Measurements from ENCODE around the gene CHKB. TPM values are rescaled to one million over a fixed set of nuclear protein-coding genes. Genes with fewer than 3 reads are reported as not detected.

The CHKB gene
- total and polyA plus RNA-seq, 10 of the 15 experiments (the other 5 are each of a cell fraction or from before 2014, with no cell fraction given), result 10.0 to 93.9 (median 57.0) TPM

GRCh38 chr22:50601669-50602337, 19.2 kb upstream of the CHKB start:
- BruUV-seq (replicated peaks), result no TSS peak
- H4K20me1 ChIP-seq (ENCODE audit: control insufficient read depth, insufficient read depth), result no peaks in the 10 kb centered on the region
- in situ Hi-C loops (cut with MboI), result no loop called here
- no peak overlapping the region for H3K27ac ChIP-seq (ENCODE audit: control insufficient read depth, insufficient read depth)
- no peaks in the 10 kb centered on the region for H3K4me1 ChIP-seq (ENCODE audit: control insufficient read depth, insufficient read depth, low read length)
- ChIA-PET SMC1A (ENCODE audit: uncharacterized antibody, unreplicated experiment) (no interaction called here), CTCF (no interaction called here), RAD21 (ENCODE audit: unreplicated experiment) (interaction anchor here (1.0 kb wide), 1 partner anchor 20 kb away, joined by 3 read pairs; no protein-coding TSS in a partner anchor), POLR2A (interaction anchor here (0.6 kb wide), 1 partner anchor 67 kb away, joined by 7 read pairs; no protein-coding TSS in a partner anchor)
- intact Hi-C loops (cut with micrococcal nuclease; ENCODE audit: unreplicated experiment), result no loop called here
- no peaks in the 10 kb centered on the region for H3K36me3 ChIP-seq (ENCODE audit: control insufficient read depth in 2 of 2, insufficient read depth in 2 of 2, low read length in 1 of 2)
- H3K79me2 ChIP-seq (ENCODE audit: control insufficient read depth, insufficient read depth, low read length), result no peaks in the 10 kb centered on the region
- no peak for FAIRE-seq
- 37% methylated on average over 12 of the region's 12 CpGs for WGBS (ENCODE audit: insufficient coverage, insufficient replicate concordance, low lambda C conversion rate, missing lambda C conversion rate)
- H3K4me3 ChIP-seq, result no peak overlapping the region
- H3K9ac ChIP-seq (ENCODE audit: control insufficient read depth, insufficient read depth, low read length), result no peak overlapping the region
- no peaks in the 10 kb centered on the region for H3K9me3 ChIP-seq (replicated peaks; ENCODE audit: control insufficient read depth, insufficient read depth, low read length)
- H3K27me3 ChIP-seq (replicated peaks in 1 of 2; ENCODE audit: control insufficient read depth in 2 of 2, insufficient read depth in 2 of 2, low read length in 1 of 2), result peaks cover 5 to 6% of the 10 kb centered on the region in 2 experiments; a peak in 3 of 4 replicates
- TF ChIP-seq SUZ12 (IDR thresholded peaks at IDR 0.05; ENCODE audit: unreplicated experiment) (no peak), PAX8 (IDR thresholded peaks at IDR 0.05) (no peak), ATF2 (IDR thresholded peaks at IDR 0.05; ENCODE audit: low read length) (no peak), REST (IDR thresholded peaks at IDR 0.05; ENCODE audit: low read depth, low read length) (no peak), HDGF (IDR thresholded peaks at IDR 0.05) (no peak), NKRF (conservative IDR thresholded peaks at IDR 0.05) (no peak), BACH1 (IDR thresholded peaks at IDR 0.05; ENCODE audit: borderline replicate concordance) (no peak), SP1 (IDR thresholded peaks at IDR 0.05; ENCODE audit: low read depth, low read length) (no peak), BCLAF1 (IDR thresholded peaks at IDR 0.05) (no peak), ETV6 (conservative IDR thresholded peaks at IDR 0.05 in 1 of 2, IDR thresholded peaks at IDR 0.05 in 1 of 2; ENCODE audit: borderline replicate concordance in 1 of 2, low read depth in 1 of 2) (no peak), JUNB (IDR thresholded peaks at IDR 0.05) (no peak)
- no peak overlapping the region for H3K4me2 ChIP-seq (ENCODE audit: control insufficient read depth, insufficient read depth)
- H2AFZ ChIP-seq (ENCODE audit: control insufficient read depth, low read depth, low read length), result no peak overlapping the region
- ATAC-seq, result no peak
- DNase-seq (ENCODE audit: low read depth, low spot score), result no peak

All from GM12878 (cell line).